SK-N-SH (cell line): ENCODE results near the gene PACSIN2. TPM values are rescaled to one million over a fixed set of nuclear protein-coding genes. Genes with fewer than 3 reads are reported as not detected.

Experiments used
- CTCF ChIA-PET: fragments of 300-600, 350-600 bp; formaldehyde crosslinking; extraction: SDS; loops from one replicate; lab custom pipeline; 2021; lab: Yijun Ruan, JAX
- POLR2A ChIA-PET: fragments of 350-600 bp; sonication (Branson Sonifier 250); formaldehyde crosslinking; extraction: SDS; loops from one replicate; lab custom pipeline; 2020; ENCODE audit warnings: antibody characterized with exemption, inconsistent platforms; lab: Yijun Ruan, JAX
- DNase-seq: peaks from one replicate; pipeline ENCODE4 v3.0.0; 2012
- H2AFZ ChIP-seq: fragments of 200-600 bp; sonication (generic); 2 replicates; pipeline ENCODE4 v1.8.1; 2016; ENCODE audit warnings: antibody characterized with exemption, mild to moderate bottlenecking, low read depth
- H3F3A ChIP-seq: fragments of 200-600 bp; sonication (generic); replicated peaks from 2 replicates; pipeline ENCODE3; 2016; ENCODE audit warnings: antibody characterized with exemption, mild to moderate bottlenecking; ENCODE audit not compliant: insufficient read depth
- H3K27ac ChIP-seq, 2 experiments: fragments of 200-500 bp in 1 of 2; fragments of 200-600 bp in 1 of 2; sonication (Bioruptor generic) in 1 of 2; sonication (generic), shearing (Covaris generic) in 1 of 2; 2 replicates each; pipeline versions ENCODE4 v1.5.1 to v1.6.1; 2014 to 2016; ENCODE audit warnings: low read depth in 2 of 2, inconsistent platforms in 1 of 2, low read length in 1 of 2, mild to moderate bottlenecking in 1 of 2, mixed read lengths in 1 of 2
- H3K27me3 ChIP-seq: fragments of 200-600 bp; sonication (generic), shearing (Covaris generic); 2 replicates; pipeline ENCODE4 v1.6.1; 2016; ENCODE audit warnings: mixed run types; ENCODE audit not compliant: insufficient read depth
- H3K36me3 ChIP-seq, 2 experiments: fragments of 200-500 bp in 1 of 2; fragments of 200-600 bp in 1 of 2; sonication (Bioruptor generic) in 1 of 2; sonication (generic) in 1 of 2; replicated peaks in 1 of 2; 2 replicates each; pipeline versions ENCODE3 to v1.5.1; 2014 to 2016; ENCODE audit warnings: low read length in 1 of 2, mild to moderate bottlenecking in 1 of 2; ENCODE audit not compliant: insufficient read depth in 2 of 2, control insufficient read depth in 1 of 2
- H3K4me1 ChIP-seq, 2 experiments: fragments of 200-500 bp in 1 of 2; fragments of 200-600 bp in 1 of 2; sonication (Bioruptor generic) in 1 of 2; sonication (generic), shearing (Covaris generic) in 1 of 2; 2 replicates each; pipeline versions ENCODE4 v1.5.1 to v1.6.1; 2014 to 2016; ENCODE audit warnings: low read depth in 1 of 2, low read length in 1 of 2, mixed run types in 1 of 2; ENCODE audit not compliant: insufficient read depth in 2 of 2, control insufficient read depth in 1 of 2
- H3K4me2 ChIP-seq: fragments of 200-600 bp; sonication (generic), shearing (Covaris generic); 2 replicates; pipeline ENCODE4 v1.6.1; 2017; ENCODE audit warnings: mixed run types
- H3K4me3 ChIP-seq, 2 experiments: fragments of 200-500 bp in 1 of 2; fragments of 200-600 bp in 1 of 2; sonication (Bioruptor generic) in 1 of 2; sonication (generic), shearing (Covaris generic) in 1 of 2; 2 replicates each; pipeline versions ENCODE4 v1.5.1 to v1.8.1; 2014 to 2016; ENCODE audit warnings: low read depth in 2 of 2, inconsistent platforms in 1 of 2, low read length in 1 of 2, mild to moderate bottlenecking in 1 of 2, mixed read lengths in 1 of 2, moderate library complexity in 1 of 2
- H3K79me2 ChIP-seq: fragments of 200-600 bp; sonication (generic); 2 replicates; pipeline ENCODE4 v1.8.1; 2017; ENCODE audit warnings: mild to moderate bottlenecking; ENCODE audit not compliant: insufficient read depth
- H3K9ac ChIP-seq: fragments of 200-600 bp; sonication (generic); 2 replicates; pipeline ENCODE4 v1.6.1; 2017; ENCODE audit warnings: mixed run types
- H3K9me2 ChIP-seq: fragments of 200-600 bp; sonication (generic); 2 replicates; pipeline ENCODE4 v1.6.1; 2017; ENCODE audit warnings: mixed run types
- H3K9me3 ChIP-seq: fragments of 200-600 bp; sonication (generic); 2 replicates; pipeline ENCODE4 v1.6.1; 2017; ENCODE audit warnings: mixed run types, mild to moderate bottlenecking, moderate library complexity
- H4K20me1 ChIP-seq: fragments of 200-600 bp; sonication (generic); 2 replicates; pipeline ENCODE4 v1.6.1; 2017; ENCODE audit warnings: mild to moderate bottlenecking, mixed run types; ENCODE audit not compliant: insufficient read depth
- EP300 ChIP-seq, 2 experiments: IDR thresholded peaks; 2 replicates each; pipeline versions ENCODE4 v1.4.0 to v1.6.1; 2012; ENCODE audit warnings: borderline replicate concordance in 1 of 2, low read depth in 1 of 2, low read length in 1 of 2
- GATA2 ChIP-seq: sonication (generic); formaldehyde crosslinking; IDR thresholded peaks from 2 replicates; pipeline ENCODE4 v1.5.0; 2020; ENCODE audit warnings: mild to moderate bottlenecking, missing genetic modification reagents
- MEF2A ChIP-seq: IDR thresholded peaks from 2 replicates; pipeline ENCODE4 v1.4.0; 2012; ENCODE audit warnings: low read depth, borderline replicate concordance
- MXI1 ChIP-seq: IDR thresholded peaks from 2 replicates; pipeline ENCODE4 v1.6.1; 2012; ENCODE audit warnings: mild to moderate bottlenecking, low read depth, low read length, improper control_type of control experiment
- NFIC ChIP-seq: IDR thresholded peaks from 2 replicates; pipeline ENCODE4 v1.4.0; 2012; ENCODE audit warnings: borderline replicate concordance
- NRF1 ChIP-seq: IDR thresholded peaks from 2 replicates; pipeline ENCODE4 v1.6.1; 2012; ENCODE audit warnings: low read depth, mild to moderate bottlenecking, low read length
- POLR2AphosphoS5 ChIP-seq: IDR thresholded peaks from 2 replicates; pipeline ENCODE4 v1.6.1; 2012; ENCODE audit warnings: low read depth, low read length
- RAD21 ChIP-seq: IDR thresholded peaks from 2 replicates; pipeline ENCODE4 v1.6.1; 2012; ENCODE audit warnings: mild to moderate bottlenecking, low read length
- RFX5 ChIP-seq: IDR thresholded peaks from 2 replicates; pipeline ENCODE4 v1.6.1; 2012; ENCODE audit warnings: mild to moderate bottlenecking, improper control_type of control experiment, low read length
- SIN3A ChIP-seq: IDR thresholded peaks from 2 replicates; pipeline ENCODE4 v1.6.1; 2012; ENCODE audit warnings: low read depth, mild to moderate bottlenecking, low read length, moderate library complexity, borderline replicate concordance
- WGBS: methylation state at CpG from one replicate; pipeline ENCODE4 v1.1.6; 2017; ENCODE audit warnings: low lambda C conversion rate; 5-methylcytosine and 5-hydroxymethylcytosine counted together
- polyA plus RNA-seq, 3 experiments: library from polyadenylated mRNA; depleted of rRNA; stranded (reverse); fragments of >200 nt; gene quantifications; 2 replicates each; pipeline ENCODE4 v1.2.3, GENCODE V29; 2012
- TF ChIP-seq, protein P1 (sequence below): fragments of 150-350 bp; IDR thresholded peaks from 2 replicates; pipeline ENCODE4 v1.6.1; 2016; ENCODE audit warnings: mild to moderate bottlenecking, low read depth, low read length
- TF ChIP-seq, protein P2 (sequence below): fragments of 200-600 bp; sonication (generic); IDR thresholded peaks from 2 replicates; pipeline ENCODE4 v1.6.1; 2017; ENCODE audit warnings: antibody characterized with exemption, mild to moderate bottlenecking, moderate library complexity
- TF ChIP-seq, protein P3 (sequence below): IDR thresholded peaks from 2 replicates; pipeline ENCODE4 v1.6.1; 2012; ENCODE audit warnings: mild to moderate bottlenecking, low read depth, low read length, moderate library complexity

The PACSIN2 gene
- polyA plus RNA-seq, 1 of the 3 experiments (the other 2 are of a cell fraction), result 60.5 TPM

DNA sequence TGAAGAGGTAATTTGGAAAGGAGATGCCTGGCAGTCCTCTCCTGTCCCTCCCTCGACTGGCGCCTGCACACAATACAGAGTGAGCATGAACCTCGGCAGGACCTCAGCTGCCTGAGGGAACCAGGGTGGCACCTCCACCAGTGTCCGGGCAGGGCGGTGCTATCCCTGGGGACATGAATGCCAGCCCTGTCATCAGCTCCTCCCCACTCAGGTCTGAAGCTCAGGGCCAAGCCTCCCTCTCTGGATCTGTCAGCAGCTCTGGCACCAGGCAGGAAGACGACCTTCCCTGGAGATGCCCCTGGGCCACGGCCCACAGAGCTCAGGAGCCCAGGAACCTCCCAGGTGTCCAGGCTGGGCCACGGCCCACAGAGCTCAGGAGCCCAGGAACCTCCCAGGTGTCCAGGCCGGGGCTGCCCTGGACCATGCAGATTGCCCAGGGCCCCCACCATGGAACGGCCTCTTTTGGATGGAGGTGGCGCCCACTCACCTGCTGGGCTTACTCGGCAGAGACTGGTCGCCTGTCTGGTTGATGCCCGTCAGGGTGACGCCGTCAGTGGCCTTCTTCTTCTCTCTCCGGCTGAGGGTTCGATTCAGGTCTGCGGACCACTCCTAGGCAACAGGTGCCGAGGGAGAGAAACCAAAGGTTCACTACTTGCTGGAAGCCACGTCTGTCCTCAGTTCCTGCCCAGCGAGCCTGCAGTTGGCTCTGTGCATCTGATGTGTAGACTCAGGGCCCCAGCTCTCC, 136.2 kb downstream of the PACSIN2 start:
- ChIA-PET POLR2A (no interaction called here), CTCF (interaction anchor here (2.0 kb wide), 1 partner anchor 11 kb away, joined by 8 read pairs; no protein-coding TSS in a partner anchor)
- H3K27ac ChIP-seq, result no peak overlapping the region
- WGBS, result 94% methylated on average over 3 of the region's 22 CpGs
- H4K20me1 ChIP-seq, result no peaks in the 10 kb centered on the region
- H3K9me3 ChIP-seq, result no peaks in the 10 kb centered on the region
- H3K4me2 ChIP-seq, result no peak overlapping the region
- TF ChIP-seq SIN3A, result no peak
- peaks cover 0 to 25% of the 10 kb centered on the region in 2 experiments for H3K36me3 ChIP-seq
- H3K27me3 ChIP-seq, result no peaks in the 10 kb centered on the region
- DNase-seq, result no peak
- no peaks in the 10 kb centered on the region for H3K9me2 ChIP-seq
- no peaks in the 10 kb centered on the region for H3K4me1 ChIP-seq
- no peak overlapping the region for H2AFZ ChIP-seq
- H3K4me3 ChIP-seq, result no peak overlapping the region
- no peaks in the 10 kb centered on the region for H3F3A ChIP-seq
- no peaks in the 10 kb centered on the region for H3K79me2 ChIP-seq
- no peak overlapping the region for H3K9ac ChIP-seq

DNA sequence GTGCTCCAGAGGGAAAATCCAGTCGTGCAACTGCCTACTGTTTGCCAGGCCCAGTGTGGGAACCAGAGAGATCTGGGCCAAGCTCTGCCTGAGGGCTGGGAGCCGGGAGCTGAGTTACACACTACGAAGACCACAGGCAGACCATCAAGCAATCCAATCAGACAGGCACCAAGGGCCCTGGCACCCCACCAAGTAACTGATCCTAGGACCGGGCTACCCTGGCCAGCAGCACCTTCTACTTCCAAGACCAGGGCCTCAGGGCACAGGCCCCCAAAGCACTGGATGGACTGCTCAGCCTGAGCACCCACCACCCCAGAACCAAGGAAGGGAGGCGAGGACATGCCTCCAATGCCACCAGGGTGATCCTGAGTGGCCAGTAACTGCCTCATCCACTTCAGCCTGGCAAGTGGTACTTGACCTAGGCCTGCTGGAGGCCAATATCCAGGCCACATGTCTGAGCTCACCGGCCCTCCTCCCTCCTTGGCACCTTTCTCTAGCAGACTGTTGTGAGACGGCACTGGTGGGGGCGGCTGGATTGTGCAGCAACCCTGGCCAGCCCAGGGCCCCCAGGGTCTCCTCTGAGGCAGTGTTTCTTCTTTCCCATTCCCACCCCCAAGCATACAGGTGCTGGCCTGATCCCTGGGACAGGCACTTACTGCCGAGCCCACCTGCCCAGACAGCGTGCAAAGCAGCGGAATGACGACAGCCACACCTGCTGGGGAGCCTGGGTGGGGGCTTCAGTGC, 137.2 kb downstream of the PACSIN2 start:
- Histone ChIP-seq H4K20me1 (no peaks in the 10 kb centered on the region), H3F3A (no peaks in the 10 kb centered on the region), H3K36me3 (peaks cover 0 to 19% of the 10 kb centered on the region in 2 experiments), H3K4me2 (no peak overlapping the region), H3K27me3 (no peaks in the 10 kb centered on the region), H3K9ac (no peak overlapping the region), H2AFZ (no peak overlapping the region), H3K4me3 (no peak overlapping the region), H3K4me1 (no peaks in the 10 kb centered on the region; a peak in 1 of 4 replicates), H3K9me2 (no peaks in the 10 kb centered on the region), H3K27ac (no peak overlapping the region), H3K79me2 (no peaks in the 10 kb centered on the region), H3K9me3 (no peaks in the 10 kb centered on the region)
- CTCF ChIA-PET, result interaction anchor here (2.0 kb wide), 1 partner anchor 10 kb away, joined by 8 read pairs; no protein-coding TSS in a partner anchor
- TF ChIP-seq MXI1 (no peak), POLR2AphosphoS5 (no peak), GATA2 (CRISPR knock-in tag) (no peak), NRF1 (no peak), EP300 (IDR thresholded peaks at IDR 0.05; ENCODE audit: borderline replicate concordance in 1 of 2, low read depth in 1 of 2, low read length in 1 of 2) (no peak), RFX5 (no peak), MEF2A (no peak), RAD21 (no peak), NFIC (no peak)
- TF ChIP-seq, protein P1, sequence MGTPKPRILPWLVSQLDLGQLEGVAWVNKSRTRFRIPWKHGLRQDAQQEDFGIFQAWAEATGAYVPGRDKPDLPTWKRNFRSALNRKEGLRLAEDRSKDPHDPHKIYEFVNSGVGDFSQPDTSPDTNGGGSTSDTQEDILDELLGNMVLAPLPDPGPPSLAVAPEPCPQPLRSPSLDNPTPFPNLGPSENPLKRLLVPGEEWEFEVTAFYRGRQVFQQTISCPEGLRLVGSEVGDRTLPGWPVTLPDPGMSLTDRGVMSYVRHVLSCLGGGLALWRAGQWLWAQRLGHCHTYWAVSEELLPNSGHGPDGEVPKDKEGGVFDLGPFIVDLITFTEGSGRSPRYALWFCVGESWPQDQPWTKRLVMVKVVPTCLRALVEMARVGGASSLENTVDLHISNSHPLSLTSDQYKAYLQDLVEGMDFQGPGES, result no peak
- TF ChIP-seq, protein P2, sequence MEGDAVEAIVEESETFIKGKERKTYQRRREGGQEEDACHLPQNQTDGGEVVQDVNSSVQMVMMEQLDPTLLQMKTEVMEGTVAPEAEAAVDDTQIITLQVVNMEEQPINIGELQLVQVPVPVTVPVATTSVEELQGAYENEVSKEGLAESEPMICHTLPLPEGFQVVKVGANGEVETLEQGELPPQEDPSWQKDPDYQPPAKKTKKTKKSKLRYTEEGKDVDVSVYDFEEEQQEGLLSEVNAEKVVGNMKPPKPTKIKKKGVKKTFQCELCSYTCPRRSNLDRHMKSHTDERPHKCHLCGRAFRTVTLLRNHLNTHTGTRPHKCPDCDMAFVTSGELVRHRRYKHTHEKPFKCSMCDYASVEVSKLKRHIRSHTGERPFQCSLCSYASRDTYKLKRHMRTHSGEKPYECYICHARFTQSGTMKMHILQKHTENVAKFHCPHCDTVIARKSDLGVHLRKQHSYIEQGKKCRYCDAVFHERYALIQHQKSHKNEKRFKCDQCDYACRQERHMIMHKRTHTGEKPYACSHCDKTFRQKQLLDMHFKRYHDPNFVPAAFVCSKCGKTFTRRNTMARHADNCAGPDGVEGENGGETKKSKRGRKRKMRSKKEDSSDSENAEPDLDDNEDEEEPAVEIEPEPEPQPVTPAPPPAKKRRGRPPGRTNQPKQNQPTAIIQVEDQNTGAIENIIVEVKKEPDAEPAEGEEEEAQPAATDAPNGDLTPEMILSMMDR, result no peak
- TF ChIP-seq, protein P3, sequence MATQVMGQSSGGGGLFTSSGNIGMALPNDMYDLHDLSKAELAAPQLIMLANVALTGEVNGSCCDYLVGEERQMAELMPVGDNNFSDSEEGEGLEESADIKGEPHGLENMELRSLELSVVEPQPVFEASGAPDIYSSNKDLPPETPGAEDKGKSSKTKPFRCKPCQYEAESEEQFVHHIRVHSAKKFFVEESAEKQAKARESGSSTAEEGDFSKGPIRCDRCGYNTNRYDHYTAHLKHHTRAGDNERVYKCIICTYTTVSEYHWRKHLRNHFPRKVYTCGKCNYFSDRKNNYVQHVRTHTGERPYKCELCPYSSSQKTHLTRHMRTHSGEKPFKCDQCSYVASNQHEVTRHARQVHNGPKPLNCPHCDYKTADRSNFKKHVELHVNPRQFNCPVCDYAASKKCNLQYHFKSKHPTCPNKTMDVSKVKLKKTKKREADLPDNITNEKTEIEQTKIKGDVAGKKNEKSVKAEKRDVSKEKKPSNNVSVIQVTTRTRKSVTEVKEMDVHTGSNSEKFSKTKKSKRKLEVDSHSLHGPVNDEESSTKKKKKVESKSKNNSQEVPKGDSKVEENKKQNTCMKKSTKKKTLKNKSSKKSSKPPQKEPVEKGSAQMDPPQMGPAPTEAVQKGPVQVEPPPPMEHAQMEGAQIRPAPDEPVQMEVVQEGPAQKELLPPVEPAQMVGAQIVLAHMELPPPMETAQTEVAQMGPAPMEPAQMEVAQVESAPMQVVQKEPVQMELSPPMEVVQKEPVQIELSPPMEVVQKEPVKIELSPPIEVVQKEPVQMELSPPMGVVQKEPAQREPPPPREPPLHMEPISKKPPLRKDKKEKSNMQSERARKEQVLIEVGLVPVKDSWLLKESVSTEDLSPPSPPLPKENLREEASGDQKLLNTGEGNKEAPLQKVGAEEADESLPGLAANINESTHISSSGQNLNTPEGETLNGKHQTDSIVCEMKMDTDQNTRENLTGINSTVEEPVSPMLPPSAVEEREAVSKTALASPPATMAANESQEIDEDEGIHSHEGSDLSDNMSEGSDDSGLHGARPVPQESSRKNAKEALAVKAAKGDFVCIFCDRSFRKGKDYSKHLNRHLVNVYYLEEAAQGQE, result no peak
- POLR2A ChIA-PET, result no interaction called here
- DNase-seq, result no peak
- 91% methylated on average over 4 of the region's 12 CpGs for WGBS
